Neural crest cell (in vitro differentiated cells): ENCODE data around the gene ABHD15. TPM values are rescaled to one million over a fixed set of nuclear protein-coding genes. Genes with fewer than 3 reads are reported as not detected.

Experiments used
- DNase-seq: peaks from one replicate; pipeline ENCODE4 v3.0.0; 2021; ENCODE audit warnings: low read depth, mixed read lengths, low spot score
- H3K27ac Mint-ChIP-seq: one replicate; pipeline ENCODE4 v1.8.0; 2021; ENCODE audit warnings: mild to moderate bottlenecking, mixed read lengths; ENCODE audit not compliant: unreplicated experiment
- H3K27me3 Mint-ChIP-seq: 2 replicates; pipeline ENCODE4 v1.8.0; 2021; ENCODE audit warnings: low read depth, mild to moderate bottlenecking, mixed read lengths
- H3K36me3 Mint-ChIP-seq: 2 replicates; pipeline ENCODE4 v1.8.0; 2021; ENCODE audit warnings: low read depth, mild to moderate bottlenecking, mixed read lengths
- H3K4me1 Mint-ChIP-seq: 2 replicates; pipeline ENCODE4 v1.8.0; 2021; ENCODE audit warnings: mixed read lengths
- H3K4me3 Mint-ChIP-seq: one replicate; pipeline ENCODE4 v1.8.0; 2021; ENCODE audit warnings: mild to moderate bottlenecking, mixed read lengths
- H3K9me3 Mint-ChIP-seq: 2 replicates; pipeline ENCODE4 v1.8.0; 2021; ENCODE audit warnings: mixed read lengths
- CTCF ChIP-seq: fragments of 200-600 bp; sonication (generic); conservative IDR thresholded peaks from 2 replicates; pipeline ENCODE4 v1.5.0; 2021; ENCODE audit warnings: antibody characterized with exemption, mild to moderate bottlenecking
- total RNA-seq: library from RNA; stranded (reverse); gene quantifications from 2 replicates; pipeline ENCODE4 v1.2.1, GENCODE V29; 2021

ABHD15 gene
- total RNA-seq, 1 donor from 2014 or later, result 4.2 TPM

- Mint-ChIP-seq H3K9me3 (no peaks in the 10 kb centered on the region), H3K27ac (no peak overlapping the region), H3K4me1 (peaks cover 18% of the 10 kb centered on the region), H3K36me3 (no peaks in the 10 kb centered on the region), H3K4me3 (peak overlapping the region; percentile 78), H3K27me3 (peaks cover 7% of the 10 kb centered on the region)
- no peak for TF ChIP-seq CTCF
- no peak for DNase-seq
Measured at GRCh38 chr17:29573558-29573869, 6.7 kb upstream of the ABHD15 start.

- Mint-ChIP-seq H3K4me1 (peaks cover 23% of the 10 kb centered on the region), H3K36me3 (no peaks in the 10 kb centered on the region), H3K27ac (no peak overlapping the region), H3K9me3 (no peaks in the 10 kb centered on the region), H3K4me3 (peak overlapping the region; percentile 78), H3K27me3 (peaks cover 11% of the 10 kb centered on the region)
- TF ChIP-seq CTCF, result peak; percentile 72
- DNase-seq, result peak; percentile 78
Measured at GRCh38 chr17:29572691-29573557, 6.1 kb upstream of the ABHD15 start.

- H3K27ac Mint-ChIP-seq, result no peak overlapping the region
- DNase-seq, result no peak
- peak overlapping the region; percentile 58 for H3K4me3 Mint-ChIP-seq
- H3K27me3 Mint-ChIP-seq, result peaks cover 17% of the 10 kb centered on the region
- peaks cover 23% of the 10 kb centered on the region for H3K4me1 Mint-ChIP-seq
- H3K9me3 Mint-ChIP-seq, result no peaks in the 10 kb centered on the region
- H3K36me3 Mint-ChIP-seq, result no peaks in the 10 kb centered on the region
- TF ChIP-seq CTCF, result no peak
Measured at GRCh38 chr17:29571883-29572681, 5.2 kb upstream of the ABHD15 start.

GRCh38 chr17:29571486-29571882 lies 4.6 kb upstream of the ABHD15 start:
- DNase-seq, result no peak
- no peaks in the 10 kb centered on the region for H3K36me3 Mint-ChIP-seq
- H3K27me3 Mint-ChIP-seq, result peaks cover 17% of the 10 kb centered on the region
- H3K9me3 Mint-ChIP-seq, result no peaks in the 10 kb centered on the region
- peak overlapping the region; percentile 58 for H3K4me3 Mint-ChIP-seq
- H3K27ac Mint-ChIP-seq, result no peak overlapping the region
- no peak for TF ChIP-seq CTCF
- peaks cover 23% of the 10 kb centered on the region for H3K4me1 Mint-ChIP-seq

- DNase-seq, result no peak
- no peak overlapping the region for H3K27ac Mint-ChIP-seq
- no peak for TF ChIP-seq CTCF
- H3K4me1 Mint-ChIP-seq, result peaks cover 30% of the 10 kb centered on the region
- no peaks in the 10 kb centered on the region for H3K36me3 Mint-ChIP-seq
- H3K9me3 Mint-ChIP-seq, result no peaks in the 10 kb centered on the region
- H3K4me3 Mint-ChIP-seq, result peak overlapping the region; percentile 58
- H3K27me3 Mint-ChIP-seq, result peaks cover 25% of the 10 kb centered on the region
Measured at GRCh38 chr17:29570521-29570920, 3.7 kb upstream of the ABHD15 start.
